ENCODE measurements around the gene GPRC5D.

Gene GPRC5D

GRCh38 chr12:12952036-12952435, at the start of gene GPRC5D:
Gene GPRC5D (minus strand): TSS chr12:12952170. CDS start chr12:12950384, 1,786 bp downstream.
- DNase-seq, result no peak

GRCh38 chr12:13001775-13002040, 49.7 kb upstream of the GPRC5D start:
- DNase-seq, result no peak

- DNase-seq, result peak; percentile 19
Observed at GRCh38 chr12:13000925-13001774, 49.2 kb upstream of the GPRC5D start.

GRCh38 chr12:13000616-13000924, 48.6 kb upstream of the GPRC5D start:
- DNase-seq, result peak; percentile 16

- DNase-seq, result peak; percentile 93
Observed at GRCh38 chr12:12999959-13000615, 48.1 kb upstream of the GPRC5D start, which contains the start of gene HEBP1. Gene HEBP1 (minus strand): TSS chr12:13000265. CDS start chr12:13000114, 151 bp downstream.

- DNase-seq, result no peak
Observed at GRCh38 chr12:12999271-12999958, 47.4 kb upstream of the GPRC5D start.

- no peak for DNase-seq
Observed at GRCh38 chr12:12998248-12998647, 46.3 kb upstream of the GPRC5D start.

- no peak for DNase-seq
Observed at GRCh38 chr12:12997734-12998133, 45.8 kb upstream of the GPRC5D start.

- DNase-seq, result no peak
Observed at GRCh38 chr12:12997156-12997555, 45.2 kb upstream of the GPRC5D start.

GRCh38 chr12:12996209-12996608, 44.2 kb upstream of the GPRC5D start:
- DNase-seq, result no peak

- no peak for DNase-seq
Observed at GRCh38 chr12:12995088-12995487, 43.1 kb upstream of the GPRC5D start.

GRCh38 chr12:12993367-12993766, 41.4 kb upstream of the GPRC5D start:
- DNase-seq, result no peak

GRCh38 chr12:12992418-12993130, 40.6 kb upstream of the GPRC5D start:
- DNase-seq, result no peak

- DNase-seq, result no peak
Observed at GRCh38 chr12:12990700-12991468, 38.9 kb upstream of the GPRC5D start.

GRCh38 chr12:12987421-12987820, 35.5 kb upstream of the GPRC5D start:
- no peak for DNase-seq

GRCh38 chr12:12986775-12987331, 34.9 kb upstream of the GPRC5D start:
- DNase-seq, result no peak

GRCh38 chr12:12985817-12986408, 33.9 kb upstream of the GPRC5D start:
- DNase-seq, result peak; percentile 3

GRCh38 chr12:12984149-12984548, 32.2 kb upstream of the GPRC5D start:
- no peak for DNase-seq

GRCh38 chr12:12983420-12984035, 31.6 kb upstream of the GPRC5D start:
- DNase-seq, result peak; percentile 3

GRCh38 chr12:12982331-12982730, 30.4 kb upstream of the GPRC5D start:
- no peak for DNase-seq

- no peak for DNase-seq
Observed at GRCh38 chr12:12979731-12980259, 27.8 kb upstream of the GPRC5D start.
